ENCODE measurements around the gene FBXO10.

Gene FBXO10

DNA sequence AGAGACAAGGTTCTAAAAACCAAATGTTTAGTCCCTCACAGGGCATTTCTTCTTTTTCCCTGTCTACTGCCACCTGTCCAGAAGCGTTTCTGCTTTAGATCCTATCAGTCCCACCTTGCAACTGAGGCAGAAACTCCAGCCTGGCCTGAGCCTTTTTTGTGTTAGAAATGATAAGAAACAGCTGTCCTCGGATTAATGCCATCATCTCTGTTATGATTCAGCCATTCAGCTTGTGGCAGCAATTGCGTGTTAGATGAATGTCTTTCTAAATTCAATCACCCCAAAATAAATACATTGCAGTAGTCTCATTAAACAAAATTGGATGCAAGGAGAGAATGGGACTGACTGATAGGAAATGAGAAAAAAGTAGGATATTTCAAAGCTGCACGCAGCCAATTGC lies 46.3 kb upstream of the FBXO10 start:
- TF ChIP-seq, protein P1, sequence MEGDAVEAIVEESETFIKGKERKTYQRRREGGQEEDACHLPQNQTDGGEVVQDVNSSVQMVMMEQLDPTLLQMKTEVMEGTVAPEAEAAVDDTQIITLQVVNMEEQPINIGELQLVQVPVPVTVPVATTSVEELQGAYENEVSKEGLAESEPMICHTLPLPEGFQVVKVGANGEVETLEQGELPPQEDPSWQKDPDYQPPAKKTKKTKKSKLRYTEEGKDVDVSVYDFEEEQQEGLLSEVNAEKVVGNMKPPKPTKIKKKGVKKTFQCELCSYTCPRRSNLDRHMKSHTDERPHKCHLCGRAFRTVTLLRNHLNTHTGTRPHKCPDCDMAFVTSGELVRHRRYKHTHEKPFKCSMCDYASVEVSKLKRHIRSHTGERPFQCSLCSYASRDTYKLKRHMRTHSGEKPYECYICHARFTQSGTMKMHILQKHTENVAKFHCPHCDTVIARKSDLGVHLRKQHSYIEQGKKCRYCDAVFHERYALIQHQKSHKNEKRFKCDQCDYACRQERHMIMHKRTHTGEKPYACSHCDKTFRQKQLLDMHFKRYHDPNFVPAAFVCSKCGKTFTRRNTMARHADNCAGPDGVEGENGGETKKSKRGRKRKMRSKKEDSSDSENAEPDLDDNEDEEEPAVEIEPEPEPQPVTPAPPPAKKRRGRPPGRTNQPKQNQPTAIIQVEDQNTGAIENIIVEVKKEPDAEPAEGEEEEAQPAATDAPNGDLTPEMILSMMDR (IDR thresholded peaks at IDR 0.05; ENCODE audit: insufficient read depth, low read length, poor library complexity, severe bottlenecking): no peak

DNA sequence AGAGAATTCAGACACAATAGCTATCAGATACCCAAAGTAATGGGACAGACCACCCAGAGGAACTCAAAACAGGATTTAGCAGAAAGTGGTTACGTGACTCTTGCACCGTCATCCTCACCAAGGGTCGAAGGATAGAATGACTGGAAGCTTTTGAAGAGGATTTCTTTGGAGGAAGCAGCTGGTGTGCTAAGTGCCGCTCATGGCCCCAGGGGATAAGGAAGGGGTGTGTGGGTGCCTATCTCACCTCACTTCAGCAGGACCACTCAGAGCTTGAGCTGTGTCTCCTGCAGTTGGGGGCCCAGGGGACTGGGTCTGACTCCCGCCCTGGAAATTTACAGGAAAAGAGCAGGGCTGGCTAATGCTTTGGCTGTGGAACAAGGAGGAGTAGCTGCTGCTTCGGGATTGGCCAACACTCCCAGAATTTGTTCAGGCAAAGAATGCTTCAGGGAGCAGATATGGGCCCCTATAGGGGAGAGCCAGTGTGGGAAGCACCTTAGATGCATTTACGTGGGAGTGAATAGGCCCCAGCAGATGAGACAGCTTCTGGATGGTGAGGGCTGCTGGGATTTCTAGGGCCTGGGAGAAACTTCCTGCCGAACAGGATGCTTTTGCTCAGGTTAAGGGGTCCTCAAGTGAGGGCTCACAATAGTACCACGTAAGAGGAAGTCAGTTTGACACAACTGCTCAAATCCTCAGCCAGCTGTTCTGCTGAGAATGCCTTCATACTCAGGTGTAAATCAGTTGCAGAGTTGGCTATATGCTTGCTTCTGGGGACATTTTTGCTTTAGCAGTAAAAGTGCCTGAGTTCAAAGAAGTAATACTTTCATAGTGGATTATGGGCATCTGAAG lies 45.3 kb upstream of the FBXO10 start:
- TF ChIP-seq, protein P1 (IDR thresholded peaks at IDR 0.05; ENCODE audit: insufficient read depth, low read length, poor library complexity, severe bottlenecking): no peak
- Histone ChIP-seq H3K36me3 (ENCODE audit: control insufficient read depth, insufficient read depth, low read length) (no peaks in the 10 kb centered on the region), H3K4me3 (replicated peaks; ENCODE audit: low read depth, low read length) (no peak overlapping the region), H3K27me3 (replicated peaks; ENCODE audit: control insufficient read depth, insufficient read depth, low read length) (no peaks in the 10 kb centered on the region; the same call in 1 of the 2 replicates)
- no peak for DNase-seq (ENCODE audit: extremely low read depth, insufficient read length)

More for the DNA sequence above, 46.3 kb upstream of the FBXO10 start:
- Histone ChIP-seq H3K4me3 (replicated peaks; ENCODE audit: low read depth, low read length) (no peak overlapping the region), H3K27me3 (replicated peaks; ENCODE audit: control insufficient read depth, insufficient read depth, low read length) (no peaks in the 10 kb centered on the region; the same call in 1 of the 2 replicates), H3K36me3 (ENCODE audit: control insufficient read depth, insufficient read depth, low read length) (no peaks in the 10 kb centered on the region)
- DNase-seq (ENCODE audit: extremely low read depth, insufficient read length): no peak

DNA sequence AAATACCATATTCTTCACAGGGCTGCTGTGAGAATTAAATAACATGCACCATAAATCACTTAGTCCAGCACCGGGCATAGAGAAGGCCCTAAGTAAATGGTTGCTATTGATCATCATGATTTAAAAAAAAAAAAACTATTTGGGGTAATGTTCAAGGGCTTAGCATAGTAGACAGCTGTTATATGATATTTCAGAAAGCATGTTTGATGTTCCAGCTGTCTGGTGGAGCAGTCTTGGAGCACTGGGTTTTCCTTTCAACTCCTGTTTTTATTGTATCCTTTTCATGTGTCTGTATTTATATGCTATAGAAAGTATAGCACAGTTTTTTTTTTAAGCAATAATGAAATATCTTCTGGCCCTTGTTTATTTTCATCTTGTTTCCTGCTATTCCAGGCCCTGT lies 44.2 kb upstream of the FBXO10 start:
- H3K27me3 ChIP-seq (replicated peaks; ENCODE audit: control insufficient read depth, insufficient read depth, low read length): no peaks in the 10 kb centered on the region; the same call in 1 of the 2 replicates
- TF ChIP-seq, protein P1 (IDR thresholded peaks at IDR 0.05; ENCODE audit: insufficient read depth, low read length, poor library complexity, severe bottlenecking): no peak
- H3K4me3 ChIP-seq (replicated peaks; ENCODE audit: low read depth, low read length): no peak overlapping the region
- DNase-seq (ENCODE audit: extremely low read depth, insufficient read length): no peak
- no peaks in the 10 kb centered on the region for H3K36me3 ChIP-seq (ENCODE audit: control insufficient read depth, insufficient read depth, low read length)

DNA sequence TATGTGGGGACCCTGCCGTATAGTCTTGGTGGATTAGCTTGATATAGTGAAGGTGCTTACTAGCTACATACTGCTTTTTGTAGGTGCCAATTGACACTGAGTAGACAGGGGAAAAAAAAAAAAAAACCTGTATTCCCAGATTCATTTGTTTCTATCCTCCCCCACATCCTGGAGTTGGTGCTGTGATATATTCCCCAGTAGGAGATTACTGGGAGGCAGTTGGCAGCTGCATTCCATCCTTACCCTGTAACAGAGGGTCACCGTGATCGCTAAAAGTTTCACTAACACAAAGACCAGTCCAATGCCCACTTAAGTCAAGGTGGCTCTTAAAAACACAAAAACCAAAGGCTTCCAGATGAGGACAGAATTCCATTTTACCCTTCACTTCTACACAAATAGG lies 43.6 kb upstream of the FBXO10 start:
- no peak for DNase-seq (ENCODE audit: extremely low read depth, insufficient read length)
- no peaks in the 10 kb centered on the region; the same call in 1 of the 2 replicates for H3K27me3 ChIP-seq (replicated peaks; ENCODE audit: control insufficient read depth, insufficient read depth, low read length)

DNA sequence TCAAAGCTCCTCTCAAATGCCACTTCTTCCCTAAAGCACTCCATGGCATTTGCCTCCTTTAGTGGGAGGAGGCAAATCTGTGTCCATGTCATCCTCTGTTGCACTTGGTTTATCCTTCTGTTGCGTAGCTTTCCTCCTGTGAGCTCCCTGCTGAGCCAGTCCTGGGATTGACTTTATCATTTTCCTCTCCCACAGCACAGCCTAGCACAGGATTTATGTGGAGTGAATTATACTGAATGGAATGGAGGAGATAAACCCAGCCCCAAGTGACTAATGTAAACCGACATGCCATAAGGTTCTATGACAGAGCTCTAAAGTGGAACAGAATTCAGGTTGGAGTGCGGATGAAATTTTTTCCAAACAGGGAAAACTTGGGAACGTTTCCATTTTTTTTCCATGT lies 42.6 kb upstream of the FBXO10 start:
- H3K36me3 ChIP-seq (ENCODE audit: control insufficient read depth, insufficient read depth, low read length): no peaks in the 10 kb centered on the region
- no peak for DNase-seq (ENCODE audit: extremely low read depth, insufficient read length)
- H3K4me3 ChIP-seq (replicated peaks; ENCODE audit: low read depth, low read length): no peak overlapping the region
- no peaks in the 10 kb centered on the region; the same call in 1 of the 2 replicates for H3K27me3 ChIP-seq (replicated peaks; ENCODE audit: control insufficient read depth, insufficient read depth, low read length)
- TF ChIP-seq, protein P1 (IDR thresholded peaks at IDR 0.05; ENCODE audit: insufficient read depth, low read length, poor library complexity, severe bottlenecking): no peak

More for the DNA sequence above, 43.6 kb upstream of the FBXO10 start:
- TF ChIP-seq, protein P1 (IDR thresholded peaks at IDR 0.05; ENCODE audit: insufficient read depth, low read length, poor library complexity, severe bottlenecking): no peak
- no peak overlapping the region for H3K4me3 ChIP-seq (replicated peaks; ENCODE audit: low read depth, low read length)
- no peaks in the 10 kb centered on the region for H3K36me3 ChIP-seq (ENCODE audit: control insufficient read depth, insufficient read depth, low read length)
